Kidney (tissue), 14 donors: ENCODE data around the gene FEM1B. TPM values are rescaled to one million over a fixed set of nuclear protein-coding genes. Genes with fewer than 3 reads are reported as not detected.

ENCODE experiments used
- DNase-seq, 5 donors: peaks; one replicate each; pipeline ENCODE4 v3.0.0-alpha.2; 2013 to 2020
- FAIRE-seq: peaks from 2 replicates; lab custom pipeline; 2012; peaks lifted over from hg19 to GRCh38; lab: Jason Lieb, UNC
- H3K27ac ChIP-seq, 2 donors: one replicate each; pipeline ENCODE4 v1.7.0; 2013; ENCODE audit warnings: low read depth in 2 of 2, low read length in 2 of 2, inconsistent platforms in 1 of 2
- H3K27me3 ChIP-seq: one replicate; pipeline ENCODE4 v1.7.1; 2013; ENCODE audit warnings: low read length, inconsistent platforms; ENCODE audit not compliant: control insufficient read depth, insufficient read depth
- H3K36me3 ChIP-seq, 3 donors: one replicate each; pipeline versions ENCODE4 v1.7.0 to v1.7.1; 2013; ENCODE audit warnings: low read length in 3 of 3, control low read depth in 1 of 3, inconsistent platforms in 1 of 3; ENCODE audit not compliant: insufficient read depth in 3 of 3, control insufficient read depth in 2 of 3
- H3K4me1 ChIP-seq, 3 donors: one replicate each; pipeline versions ENCODE4 v1.7.0 to v1.7.1; 2013; ENCODE audit warnings: low read length in 3 of 3, inconsistent platforms in 1 of 3, low read depth in 1 of 3; ENCODE audit not compliant: control insufficient read depth in 2 of 3, insufficient read depth in 2 of 3
- H3K4me3 ChIP-seq, 3 donors: one replicate each; pipeline versions ENCODE4 v1.7.0 to v1.8.1; 2013; ENCODE audit warnings: low read length in 3 of 3, control low read depth in 1 of 3, inconsistent platforms in 1 of 3
- H3K9ac ChIP-seq, 3 donors: one replicate each; pipeline versions ENCODE4 v1.7.0 to v1.7.1; 2013; ENCODE audit warnings: low read length in 3 of 3, control low read depth in 1 of 3, inconsistent platforms in 1 of 3
- H3K9me3 ChIP-seq, 3 donors: one replicate each; pipeline versions ENCODE4 v1.7.0 to v1.7.1; 2013; ENCODE audit warnings: low read length in 3 of 3, control low read depth in 1 of 3, inconsistent platforms in 1 of 3; ENCODE audit not compliant: control insufficient read depth in 2 of 3, insufficient read depth in 1 of 3
- intact Hi-C: fragments of 100-400 bp; cut with DNase I; formaldehyde crosslinking; loops from one replicate; pipeline ENCODE4 v1.11.1; 2022
- polyA plus RNA-seq: library from polyadenylated mRNA; stranded (reverse); fragments of 350-450 nt; fragmentation: Illumina TruSeq; extraction: RNeasy Lipid Tissue Mini Kit (QIAGEN cat#74804); gene quantifications from one replicate; pipeline ENCODE4 v1.2.3, GENCODE V29; 2014; ENCODE audit warnings: low read depth, low replicate concordance; ENCODE audit not compliant: insufficient read depth
- total RNA-seq: library from RNA; stranded (reverse); fragmentation: NEBNext Ultra II Directional; extraction: Animal tissue kit (Norgen Biotek cat#: 25700); gene quantifications from one replicate; pipeline ENCODE4 v1.2.1, GENCODE V29; 2021
- TF ChIP-seq, protein P1 (sequence below): IDR thresholded peaks from 3 replicates; pipeline ENCODE4 v1.5.1; 2012; ENCODE audit warnings: mild to moderate bottlenecking, moderate library complexity, borderline replicate concordance; ENCODE audit not compliant: insufficient read depth; ENCODE audit errors: extremely low read depth
- donor health status: control.
- donor health status: control.
- donor health status: control.
- donor health status: control.
- donor health status: control.
- donor health status: DM: yes; HTN: yes; CAD: no.
- donor health status: Normal renal cell carcinoma (clear cell type).

The FEM1B gene
- total and polyA plus RNA-seq, 2 donors from 2014 or later = 9.8 to 47.6 TPM

DNA sequence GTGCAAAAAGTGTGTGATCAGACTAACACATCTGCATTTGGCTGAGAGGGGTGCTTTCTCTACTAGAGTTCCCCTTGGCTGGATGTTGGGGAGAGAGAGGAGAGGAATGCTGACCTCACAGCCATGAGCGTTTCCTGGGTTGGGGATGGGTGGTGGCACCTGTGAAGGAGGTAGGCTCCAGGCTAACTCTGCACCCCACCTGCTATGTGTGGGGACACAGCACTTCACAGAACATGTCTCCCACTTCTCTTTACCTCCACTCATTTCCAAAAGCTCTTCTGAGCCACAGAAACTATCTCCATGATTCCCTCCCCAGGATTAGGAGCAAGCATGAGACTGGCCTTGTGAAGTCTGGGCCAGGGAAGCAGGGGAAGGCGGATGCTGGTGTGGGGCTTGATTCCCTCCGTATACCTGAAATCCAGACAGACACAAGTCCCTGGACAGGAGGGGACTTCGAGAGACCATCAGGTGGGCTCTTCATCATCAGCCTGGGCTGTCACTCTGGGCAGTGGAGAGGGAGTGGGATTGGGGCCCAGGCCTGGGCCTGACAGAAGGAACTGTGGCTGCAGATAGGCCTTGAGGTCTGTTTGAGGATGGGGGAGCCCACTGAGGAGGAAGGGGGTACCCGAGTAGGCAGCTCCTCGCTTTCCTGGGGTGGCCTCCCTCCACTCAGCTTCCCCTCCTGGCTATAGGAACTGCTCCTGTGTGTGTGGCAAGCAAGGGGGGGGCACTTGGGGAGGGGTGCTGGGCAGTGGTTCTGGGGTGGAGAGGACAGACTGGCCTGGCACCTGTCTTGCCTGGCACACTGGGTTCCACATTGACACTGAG is 40.7 kb downstream of the FEM1B start:
- Histone ChIP-seq H3K27me3 (no peaks in the 10 kb centered on the region), H3K4me3 (no peak overlapping the region), H3K4me1 (no peaks in the 10 kb centered on the region), H3K36me3 (no peaks in the 10 kb centered on the region), H3K9me3 (no peaks in the 10 kb centered on the region), H3K27ac (no peak overlapping the region), H3K9ac (no peak overlapping the region)
- intact Hi-C loops = no loop called here
- TF ChIP-seq, protein P1, sequence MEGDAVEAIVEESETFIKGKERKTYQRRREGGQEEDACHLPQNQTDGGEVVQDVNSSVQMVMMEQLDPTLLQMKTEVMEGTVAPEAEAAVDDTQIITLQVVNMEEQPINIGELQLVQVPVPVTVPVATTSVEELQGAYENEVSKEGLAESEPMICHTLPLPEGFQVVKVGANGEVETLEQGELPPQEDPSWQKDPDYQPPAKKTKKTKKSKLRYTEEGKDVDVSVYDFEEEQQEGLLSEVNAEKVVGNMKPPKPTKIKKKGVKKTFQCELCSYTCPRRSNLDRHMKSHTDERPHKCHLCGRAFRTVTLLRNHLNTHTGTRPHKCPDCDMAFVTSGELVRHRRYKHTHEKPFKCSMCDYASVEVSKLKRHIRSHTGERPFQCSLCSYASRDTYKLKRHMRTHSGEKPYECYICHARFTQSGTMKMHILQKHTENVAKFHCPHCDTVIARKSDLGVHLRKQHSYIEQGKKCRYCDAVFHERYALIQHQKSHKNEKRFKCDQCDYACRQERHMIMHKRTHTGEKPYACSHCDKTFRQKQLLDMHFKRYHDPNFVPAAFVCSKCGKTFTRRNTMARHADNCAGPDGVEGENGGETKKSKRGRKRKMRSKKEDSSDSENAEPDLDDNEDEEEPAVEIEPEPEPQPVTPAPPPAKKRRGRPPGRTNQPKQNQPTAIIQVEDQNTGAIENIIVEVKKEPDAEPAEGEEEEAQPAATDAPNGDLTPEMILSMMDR = no peak
- no peak for FAIRE-seq
- peak in 2 of 5 donors; percentile 16 to 34 for DNase-seq

DNA sequence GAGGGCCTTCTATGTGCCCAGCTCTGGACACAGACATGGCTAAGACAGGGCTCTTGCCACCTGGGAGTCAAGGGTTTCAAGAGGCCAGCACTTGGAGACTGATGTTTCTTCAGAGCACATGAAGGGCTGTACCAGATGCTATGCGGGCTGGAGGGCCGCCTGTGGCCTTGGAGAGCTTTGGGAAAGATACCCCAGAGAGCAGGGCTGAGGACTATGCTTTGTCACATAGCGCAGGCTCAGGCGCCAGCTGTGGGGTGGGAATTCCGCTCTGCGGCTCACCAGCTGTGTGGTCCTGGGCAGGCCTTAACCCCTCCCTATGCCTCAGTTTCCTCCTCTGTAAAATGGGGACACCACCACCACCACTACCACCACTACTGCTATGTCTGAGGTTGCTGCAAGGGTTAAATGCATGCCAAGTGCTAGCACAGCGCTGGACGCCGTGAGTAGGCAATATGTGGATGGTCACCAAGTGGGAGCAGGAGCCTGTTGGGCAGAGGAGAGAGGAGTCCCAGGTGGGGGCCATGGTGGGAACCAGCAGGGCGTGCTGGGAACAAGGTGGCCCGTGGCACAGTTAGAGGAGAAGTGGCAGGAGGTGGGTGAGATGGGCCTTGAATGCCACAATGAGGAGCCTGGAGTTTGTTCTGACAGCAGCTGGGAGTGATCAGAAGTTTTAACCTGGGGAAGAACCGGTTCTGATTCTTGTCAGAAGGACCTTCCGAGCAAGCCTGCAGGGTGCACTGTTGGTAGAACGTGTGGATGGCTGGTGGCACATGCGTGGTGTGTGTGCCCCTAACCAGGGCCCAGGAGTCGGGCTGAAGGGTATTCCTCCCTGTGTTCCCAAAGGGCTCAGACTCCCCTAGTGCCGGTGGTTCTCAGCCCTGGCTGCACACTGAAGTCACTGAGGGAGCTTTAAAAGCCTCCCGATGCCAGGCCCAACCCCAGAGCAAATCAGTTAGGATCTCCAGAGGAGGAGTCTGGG is 41.7 kb downstream of the FEM1B start:
- FAIRE-seq = no peak
- TF ChIP-seq, protein P1 = no peak
- intact Hi-C loops = no loop called here

DNA sequence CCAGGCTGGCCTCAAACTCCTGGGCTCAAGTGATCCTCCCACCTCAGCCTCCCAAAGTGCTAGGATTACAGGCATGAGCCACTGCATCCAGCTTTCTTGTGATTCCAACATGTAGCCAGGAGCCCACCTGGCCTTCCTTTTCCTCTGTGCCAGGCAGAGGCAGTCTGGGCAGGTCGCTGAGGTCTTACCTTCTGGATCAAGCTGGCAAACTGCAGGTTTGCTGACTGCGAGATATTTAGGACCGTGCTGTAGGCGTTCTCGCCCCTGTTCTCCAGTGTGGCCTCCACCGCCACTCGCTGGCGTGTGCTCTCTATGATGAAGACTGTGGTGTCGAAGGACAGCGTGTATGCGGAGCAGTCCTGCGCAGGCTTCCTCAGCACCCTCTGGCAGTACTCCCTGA is 42.5 kb downstream of the FEM1B start:
- TF ChIP-seq, protein P1 = no peak
- Histone ChIP-seq H3K27me3 (no peaks in the 10 kb centered on the region), H3K9ac (no peak overlapping the region), H3K4me3 (no peak overlapping the region), H3K36me3 (no peaks in the 10 kb centered on the region), H3K27ac (no peak overlapping the region), H3K9me3 (no peaks in the 10 kb centered on the region), H3K4me1 (no peaks in the 10 kb centered on the region)
- FAIRE-seq = no peak
- intact Hi-C loops = no loop called here
- DNase-seq = peak in 1 of 5 donors; percentile 41

More for the DNA sequence above, 41.7 kb downstream of the FEM1B start:
- no peaks in the 10 kb centered on the region for H3K4me1 ChIP-seq
- no peak overlapping the region for H3K9ac ChIP-seq
- H3K4me3 ChIP-seq = no peak overlapping the region
- H3K27me3 ChIP-seq = no peaks in the 10 kb centered on the region
- H3K9me3 ChIP-seq = no peaks in the 10 kb centered on the region
- H3K36me3 ChIP-seq = no peaks in the 10 kb centered on the region
- no peak overlapping the region for H3K27ac ChIP-seq
- DNase-seq = peak in 1 of 5 donors; percentile 37
